ENCODE results near the gene AP2B1.

The AP2B1 gene

DNA sequence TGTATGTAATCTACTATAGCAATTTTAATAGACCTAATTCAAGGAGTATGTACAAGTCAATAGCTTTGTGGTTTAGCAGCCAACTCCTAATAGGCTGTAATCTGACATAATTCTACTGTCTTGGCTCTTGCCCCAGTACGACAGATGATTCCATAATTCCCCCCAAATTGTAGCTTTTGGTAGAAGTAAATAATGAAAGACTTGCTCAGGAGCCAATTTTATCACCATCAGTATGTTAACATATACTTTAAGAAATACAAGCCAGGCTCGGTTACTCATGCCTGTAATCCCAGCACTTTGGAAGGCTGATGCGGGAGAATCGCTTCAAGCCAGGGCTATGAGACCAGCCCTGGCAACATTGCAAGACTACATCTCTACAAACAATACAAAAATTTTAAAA is 53.9 kb downstream of the AP2B1 start:
- Histone ChIP-seq H3K9ac (ENCODE audit: low read length) (no peak overlapping the region), H3K4me2 (ENCODE audit: low read length) (no peak overlapping the region), H3K27me3 (ENCODE audit: low read depth, low read length) (no peaks in the 10 kb centered on the region), H3K79me2 (ENCODE audit: low read length) (no peaks in the 10 kb centered on the region), H3K4me3 (ENCODE audit: low read length) (no peak overlapping the region), H4K20me1 (ENCODE audit: insufficient read depth, low read length) (no peaks in the 10 kb centered on the region), H3K4me1 (ENCODE audit: low read length) (no peaks in the 10 kb centered on the region), H3K36me3 (replicated peaks; ENCODE audit: low read depth, low read length) (peaks cover 18% of the 10 kb centered on the region), H2AFZ (ENCODE audit: low read depth, low read length) (no peak overlapping the region), H3K27ac (ENCODE audit: low read length) (no peak overlapping the region), H3K9me3 (ENCODE audit: insufficient read depth, low read length) (no peaks in the 10 kb centered on the region)
- TF ChIP-seq, protein P1, sequence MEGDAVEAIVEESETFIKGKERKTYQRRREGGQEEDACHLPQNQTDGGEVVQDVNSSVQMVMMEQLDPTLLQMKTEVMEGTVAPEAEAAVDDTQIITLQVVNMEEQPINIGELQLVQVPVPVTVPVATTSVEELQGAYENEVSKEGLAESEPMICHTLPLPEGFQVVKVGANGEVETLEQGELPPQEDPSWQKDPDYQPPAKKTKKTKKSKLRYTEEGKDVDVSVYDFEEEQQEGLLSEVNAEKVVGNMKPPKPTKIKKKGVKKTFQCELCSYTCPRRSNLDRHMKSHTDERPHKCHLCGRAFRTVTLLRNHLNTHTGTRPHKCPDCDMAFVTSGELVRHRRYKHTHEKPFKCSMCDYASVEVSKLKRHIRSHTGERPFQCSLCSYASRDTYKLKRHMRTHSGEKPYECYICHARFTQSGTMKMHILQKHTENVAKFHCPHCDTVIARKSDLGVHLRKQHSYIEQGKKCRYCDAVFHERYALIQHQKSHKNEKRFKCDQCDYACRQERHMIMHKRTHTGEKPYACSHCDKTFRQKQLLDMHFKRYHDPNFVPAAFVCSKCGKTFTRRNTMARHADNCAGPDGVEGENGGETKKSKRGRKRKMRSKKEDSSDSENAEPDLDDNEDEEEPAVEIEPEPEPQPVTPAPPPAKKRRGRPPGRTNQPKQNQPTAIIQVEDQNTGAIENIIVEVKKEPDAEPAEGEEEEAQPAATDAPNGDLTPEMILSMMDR (IDR thresholded peaks at IDR 0.05; ENCODE audit: low read depth, low read length), result no peak
- no peak for TF ChIP-seq EZH2phosphoT487 (IDR thresholded peaks at IDR 0.05; ENCODE audit: low read depth)

DNA sequence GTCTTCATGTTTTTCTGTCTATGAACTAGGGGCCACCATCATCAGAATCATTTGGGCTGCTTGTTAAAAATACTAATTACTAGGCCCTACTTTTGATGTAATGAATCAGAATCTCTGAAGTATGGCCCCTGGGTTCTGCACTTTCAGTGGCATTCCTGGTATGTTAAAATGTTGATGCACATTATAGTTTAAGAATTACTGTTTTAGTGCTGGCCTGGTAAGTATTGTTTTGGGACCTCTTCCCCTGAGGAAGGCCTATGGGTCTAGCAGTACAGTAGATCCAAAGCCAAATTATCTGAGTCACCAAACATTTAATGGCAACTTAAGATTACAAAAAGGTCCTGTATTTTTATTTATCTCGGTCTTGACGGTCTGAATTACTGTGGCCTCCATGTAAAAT is 58.8 kb downstream of the AP2B1 start:
- no peak overlapping the region for H3K9ac ChIP-seq (ENCODE audit: low read length)
- H2AFZ ChIP-seq (ENCODE audit: low read depth, low read length), result no peak overlapping the region
- H3K27me3 ChIP-seq (ENCODE audit: low read depth, low read length), result no peaks in the 10 kb centered on the region
- TF ChIP-seq, protein P1 (IDR thresholded peaks at IDR 0.05; ENCODE audit: low read depth, low read length), result no peak
- TF ChIP-seq EZH2phosphoT487 (IDR thresholded peaks at IDR 0.05; ENCODE audit: low read depth), result no peak
- no peak overlapping the region for H3K4me3 ChIP-seq (ENCODE audit: low read length)
- H3K79me2 ChIP-seq (ENCODE audit: low read length), result no peaks in the 10 kb centered on the region
- peaks cover 7% of the 10 kb centered on the region for H3K36me3 ChIP-seq (replicated peaks; ENCODE audit: low read depth, low read length)
- H3K4me2 ChIP-seq (ENCODE audit: low read length), result no peak overlapping the region
- no peak overlapping the region for H3K27ac ChIP-seq (ENCODE audit: low read length)
- H3K4me1 ChIP-seq (ENCODE audit: low read length), result no peaks in the 10 kb centered on the region
- H4K20me1 ChIP-seq (ENCODE audit: insufficient read depth, low read length), result no peaks in the 10 kb centered on the region
- H3K9me3 ChIP-seq (ENCODE audit: insufficient read depth, low read length), result no peaks in the 10 kb centered on the region

DNA sequence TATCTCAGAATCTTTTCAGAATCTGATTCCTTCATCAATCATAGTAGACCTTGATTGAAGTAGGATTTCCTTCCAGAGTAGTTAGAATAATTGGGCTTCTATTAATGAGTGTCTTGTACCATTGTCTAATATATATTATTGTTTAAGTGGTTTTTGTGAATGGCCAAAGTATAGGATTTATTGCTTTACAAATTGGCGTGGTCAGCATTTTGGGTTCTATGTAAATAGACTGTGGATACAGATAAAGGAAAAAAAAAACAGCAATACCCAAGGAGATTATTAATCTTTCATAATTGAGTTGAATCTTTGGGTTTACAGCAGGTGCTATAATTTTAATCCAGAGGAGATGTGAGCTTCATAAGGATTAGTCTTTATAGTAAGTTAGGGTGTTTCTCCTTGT is 64.3 kb downstream of the AP2B1 start:
- Histone ChIP-seq H3K27me3 (ENCODE audit: low read depth, low read length) (no peaks in the 10 kb centered on the region), H4K20me1 (ENCODE audit: insufficient read depth, low read length) (peaks cover 4% of the 10 kb centered on the region; the same call in 1 of the 2 replicates), H2AFZ (ENCODE audit: low read depth, low read length) (no peak overlapping the region), H3K4me1 (ENCODE audit: low read length) (no peaks in the 10 kb centered on the region), H3K9me3 (ENCODE audit: insufficient read depth, low read length) (no peaks in the 10 kb centered on the region), H3K4me2 (ENCODE audit: low read length) (no peak overlapping the region), H3K9ac (ENCODE audit: low read length) (no peak overlapping the region), H3K27ac (ENCODE audit: low read length) (no peak overlapping the region), H3K79me2 (ENCODE audit: low read length) (no peaks in the 10 kb centered on the region), H3K4me3 (ENCODE audit: low read length) (no peak overlapping the region), H3K36me3 (replicated peaks; ENCODE audit: low read depth, low read length) (peaks cover 5% of the 10 kb centered on the region)
- TF ChIP-seq, protein P1 (IDR thresholded peaks at IDR 0.05; ENCODE audit: low read depth, low read length), result no peak
- no peak for TF ChIP-seq EZH2phosphoT487 (IDR thresholded peaks at IDR 0.05; ENCODE audit: low read depth)

DNA sequence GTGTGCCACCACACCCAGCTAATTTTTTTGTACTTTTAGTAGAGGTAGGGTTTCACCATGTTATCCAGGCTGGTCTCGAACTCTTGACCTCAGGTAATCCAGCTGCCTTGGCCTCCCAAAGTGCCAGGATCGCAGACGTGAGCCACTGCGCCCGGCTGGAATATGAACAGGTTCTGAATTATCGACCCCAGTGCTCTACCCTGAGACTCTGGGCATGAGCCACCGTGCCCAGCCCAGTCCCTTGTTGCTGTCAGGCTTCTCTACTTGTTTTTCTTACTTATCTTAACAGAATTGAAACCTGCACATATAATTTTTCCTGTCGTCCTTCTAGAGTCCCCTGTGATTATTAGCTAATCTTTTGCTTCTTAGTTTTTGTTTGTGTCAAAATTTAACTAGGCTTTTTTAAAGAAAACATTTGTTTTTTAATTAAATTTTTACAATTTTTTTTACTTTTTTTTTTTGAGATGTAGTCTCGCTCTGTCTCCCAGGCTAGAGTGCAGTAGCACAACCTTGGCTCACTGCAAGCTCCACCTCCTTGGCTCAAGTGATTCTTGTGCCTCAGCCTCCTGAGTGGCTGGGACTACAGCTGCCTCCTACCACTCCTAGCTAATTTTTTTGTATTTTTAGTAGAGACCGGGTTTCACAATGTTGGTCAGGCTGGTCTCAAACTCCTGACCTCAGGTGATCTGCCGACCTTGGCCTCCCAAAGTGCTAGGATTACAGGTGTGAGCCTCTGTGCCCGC is 66.7 kb downstream of the AP2B1 start:
- no peak overlapping the region for H2AFZ ChIP-seq (ENCODE audit: low read depth, low read length)
- no peak overlapping the region for H3K4me2 ChIP-seq (ENCODE audit: low read length)
- no peak overlapping the region for H3K9ac ChIP-seq (ENCODE audit: low read length)
- H3K79me2 ChIP-seq (ENCODE audit: low read length), result no peaks in the 10 kb centered on the region
- no peak overlapping the region for H3K4me3 ChIP-seq (ENCODE audit: low read length)
- TF ChIP-seq, protein P1 (IDR thresholded peaks at IDR 0.05; ENCODE audit: low read depth, low read length), result no peak
- no peak for TF ChIP-seq EZH2phosphoT487 (IDR thresholded peaks at IDR 0.05; ENCODE audit: low read depth)
- peaks cover 10% of the 10 kb centered on the region for H3K36me3 ChIP-seq (replicated peaks; ENCODE audit: low read depth, low read length)
- H3K4me1 ChIP-seq (ENCODE audit: low read length), result 0 out of 2 replicates have a peak, but pooled peaks cover 3% of the 10 kb centered on the region
- no peak overlapping the region for H3K27ac ChIP-seq (ENCODE audit: low read length)
- H3K27me3 ChIP-seq (ENCODE audit: low read depth, low read length), result no peaks in the 10 kb centered on the region
- no peaks in the 10 kb centered on the region for H3K9me3 ChIP-seq (ENCODE audit: insufficient read depth, low read length)
- H4K20me1 ChIP-seq (ENCODE audit: insufficient read depth, low read length), result peaks cover 4% of the 10 kb centered on the region; the same call in 1 of the 2 replicates

Data from OCI-LY3 (cell line).